Stimulated activated CD8-positive, alpha-beta memory T cell treated with anti-CD3 and anti-CD28 coated beads, Interleukin-12 subunit alpha, Interleukin-12 subunit beta, amount 100 ng/mL, for 4 hours (primary cell): ENCODE data around the gene CCNH.

Experiments used
- DNase-seq: peaks from one replicate; pipeline ENCODE4 v3.0.0-alpha.2; 2020; ENCODE audit warnings: low read depth

The CCNH gene

GRCh38 chr5:87412630-87413342 is at the start of gene CCNH:
TSS of gene CCNH (minus strand) at chr5:87412930. CDS start at chr5:87412794, 136 bp downstream.
- peak; percentile 91 for DNase-seq

DNA sequence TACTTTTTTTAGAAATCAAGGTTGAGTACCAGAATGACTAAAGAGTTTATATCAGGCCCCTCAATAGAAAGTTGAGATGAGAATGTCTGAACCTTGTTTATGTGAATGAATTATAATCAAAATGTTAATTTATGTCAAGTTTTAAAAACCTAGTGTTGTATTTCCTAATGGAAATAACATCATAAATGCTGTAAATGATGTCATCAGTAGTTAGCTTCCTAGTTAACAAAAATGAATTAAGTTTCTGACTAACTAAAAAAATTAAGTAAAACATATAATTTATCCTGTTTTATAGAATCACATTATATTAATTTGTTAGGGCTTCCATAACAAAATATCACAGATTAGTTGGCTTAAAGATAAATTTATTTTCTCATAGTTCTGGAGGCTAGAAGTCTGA is 45.0 kb upstream of the CCNH start:
- DNase-seq, result no peak

DNA sequence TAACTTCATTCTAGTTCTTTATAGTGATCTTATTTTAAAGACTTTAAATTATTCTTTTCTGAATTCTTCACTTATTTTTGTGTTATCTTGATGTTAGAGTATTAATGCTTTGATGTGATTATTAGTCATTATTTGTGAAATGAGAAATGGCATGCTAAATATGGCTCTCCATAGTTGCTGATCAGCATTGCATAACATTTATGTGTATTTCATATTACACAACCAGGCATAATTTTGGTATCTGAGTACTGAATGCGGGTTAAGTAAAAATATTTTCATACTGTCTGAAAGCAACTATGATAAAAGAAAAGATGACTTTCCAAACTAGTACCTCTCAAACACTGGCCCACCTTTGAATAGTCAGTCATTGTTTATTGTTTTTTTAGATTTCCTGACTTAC is 41.1 kb upstream of the CCNH start:
- DNase-seq, result no peak

- no peak for DNase-seq
These were observed 40.1 kb upstream of the CCNH start for GRCh38 chr5:87452837-87453236.

DNA sequence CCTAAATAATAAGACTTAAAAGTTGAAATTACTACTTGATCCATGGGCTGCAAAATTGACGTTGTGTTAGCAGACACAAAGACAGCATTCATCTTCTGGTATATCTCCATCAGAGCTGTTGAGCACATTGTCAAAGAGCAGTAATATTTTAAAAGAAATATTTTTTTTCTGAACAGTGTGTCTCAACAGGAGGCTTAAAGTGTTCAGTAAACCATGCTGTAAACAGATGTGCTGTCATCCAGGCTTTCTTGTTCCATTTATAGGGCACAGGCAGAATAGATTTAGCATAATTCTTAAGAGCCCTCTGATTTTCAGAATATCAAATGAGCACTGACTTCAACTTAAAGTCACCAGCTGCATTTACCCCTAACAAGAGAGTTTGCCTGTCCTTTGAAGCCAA is 29.7 kb upstream of the CCNH start:
- no peak for DNase-seq

DNA sequence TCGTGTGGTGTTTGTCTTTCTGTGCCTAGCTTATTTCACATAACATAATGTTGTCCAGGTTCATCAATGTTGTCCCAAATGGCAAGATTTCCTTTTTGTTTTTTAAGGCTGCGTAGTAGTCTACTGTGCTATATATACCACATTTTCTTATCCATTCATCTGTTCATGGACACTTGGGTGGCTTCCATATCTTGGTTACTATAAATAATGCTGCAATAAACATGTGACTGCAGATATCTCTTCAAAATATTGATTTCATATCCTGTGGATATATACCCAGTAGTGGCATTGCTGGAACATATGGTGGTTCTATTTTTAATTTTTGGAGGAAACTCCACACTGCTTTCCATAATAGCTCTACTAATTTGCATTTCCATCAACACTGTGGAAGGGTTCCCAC is 25.5 kb upstream of the CCNH start:
- no peak for DNase-seq

- DNase-seq, result no peak
These were observed 25.0 kb upstream of the CCNH start for GRCh38 chr5:87437724-87438123.

DNA sequence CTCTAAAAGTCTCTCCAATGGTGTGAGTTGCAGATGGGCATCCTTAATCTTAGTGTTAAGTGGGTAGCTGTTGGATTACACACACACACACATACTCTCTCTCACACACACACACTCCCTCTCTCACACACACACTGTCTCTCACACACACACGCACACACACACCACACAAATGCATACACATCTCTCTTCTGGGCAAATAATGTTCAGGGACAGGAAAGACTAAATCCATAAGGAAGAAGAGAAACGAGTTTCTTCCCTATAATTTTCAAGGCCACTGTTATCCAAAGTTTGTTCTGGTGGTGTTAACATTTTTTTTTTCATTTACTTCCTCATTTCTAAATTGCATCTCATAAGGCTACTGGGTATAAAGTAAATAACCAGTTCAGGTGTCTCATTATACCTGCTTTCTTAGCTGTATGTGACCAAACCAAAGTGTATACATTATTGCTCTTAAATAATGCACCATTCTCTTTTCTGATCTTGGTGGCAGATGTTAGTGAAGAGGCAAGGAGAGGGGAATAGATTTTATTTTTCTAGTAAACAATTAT is 22.5 kb upstream of the CCNH start:
- DNase-seq, result no peak

DNA sequence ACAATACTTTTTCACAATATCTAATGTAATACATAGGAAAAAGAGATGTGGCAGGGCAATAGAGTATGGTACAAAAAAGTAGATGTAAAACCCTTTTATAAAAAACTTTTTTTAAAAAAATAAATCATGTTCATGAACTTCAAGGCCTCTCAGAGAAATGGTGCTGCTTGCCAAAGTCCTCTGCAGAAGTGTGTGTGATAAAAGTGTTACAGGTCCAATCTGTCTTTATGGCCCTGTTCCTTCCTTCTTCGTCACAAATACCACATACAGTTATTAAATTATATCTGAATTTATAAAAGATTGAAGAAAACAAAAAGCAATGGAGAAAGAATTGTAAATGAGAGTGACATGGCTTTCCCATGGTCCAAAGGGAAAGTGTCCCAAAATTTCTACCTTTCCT is 21.7 kb upstream of the CCNH start:
- no peak for DNase-seq

GRCh38 chr5:87433945-87434344 is 21.2 kb upstream of the CCNH start:
- no peak for DNase-seq

GRCh38 chr5:87432460-87432859 is 19.7 kb upstream of the CCNH start:
- no peak for DNase-seq

DNA sequence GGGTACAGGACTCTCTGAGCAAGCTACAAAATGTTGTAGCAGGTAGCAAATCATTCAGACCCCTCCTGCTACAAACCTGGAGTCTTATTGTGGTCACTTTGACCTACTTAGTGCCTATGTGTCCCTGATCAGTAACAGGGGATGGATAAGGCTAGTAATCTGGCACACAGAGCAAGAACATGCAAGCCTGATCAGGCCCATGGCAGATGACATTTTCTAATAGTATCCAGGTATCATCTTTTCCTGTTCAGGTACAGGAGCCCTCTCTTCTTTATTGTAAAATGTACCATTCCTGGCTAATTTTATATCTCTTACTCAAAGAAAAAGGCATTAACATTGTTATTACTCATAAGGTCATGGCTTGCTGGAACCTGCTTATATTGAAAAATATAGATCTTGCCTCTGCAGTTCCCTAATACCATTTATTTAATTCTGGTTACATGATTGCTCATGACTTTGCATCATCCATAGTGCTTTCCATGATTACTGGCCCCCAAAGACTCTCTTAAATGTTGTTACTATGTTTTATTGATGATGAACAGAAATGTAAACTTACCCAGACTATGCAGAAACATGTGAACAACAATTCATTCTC is 18.2 kb upstream of the CCNH start:
- no peak for DNase-seq

GRCh38 chr5:87423755-87424154 is 11.0 kb upstream of the CCNH start:
- no peak for DNase-seq

DNA sequence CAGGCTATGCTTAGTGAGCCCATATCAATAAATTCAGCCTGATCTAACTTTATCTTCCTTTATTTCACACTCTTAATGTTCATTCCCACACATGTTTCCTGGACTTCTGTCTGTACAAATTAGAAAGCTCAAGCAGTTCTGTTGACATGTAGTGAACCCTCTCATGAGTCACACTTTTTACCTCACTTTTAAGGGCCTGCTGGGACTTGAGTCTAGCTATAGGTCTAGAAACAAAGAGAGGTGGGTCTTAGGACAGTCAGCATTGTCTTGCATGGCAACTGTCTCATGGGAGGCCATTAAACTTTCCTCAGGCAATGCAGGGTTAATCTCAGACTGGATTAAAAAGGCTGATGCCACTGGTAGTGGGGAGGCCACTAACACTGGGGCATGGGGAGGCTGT is 8.6 kb upstream of the CCNH start:
- no peak for DNase-seq

- DNase-seq, result no peak
These were observed 5.8 kb upstream of the CCNH start for GRCh38 chr5:87418506-87418905.

- no peak for DNase-seq
These were observed 564 bp upstream of the CCNH start for GRCh38 chr5:87413343-87413645.

GRCh38 chr5:87411973-87412629 is 629 bp downstream of the CCNH start:
- peak; percentile 3 for DNase-seq

DNA sequence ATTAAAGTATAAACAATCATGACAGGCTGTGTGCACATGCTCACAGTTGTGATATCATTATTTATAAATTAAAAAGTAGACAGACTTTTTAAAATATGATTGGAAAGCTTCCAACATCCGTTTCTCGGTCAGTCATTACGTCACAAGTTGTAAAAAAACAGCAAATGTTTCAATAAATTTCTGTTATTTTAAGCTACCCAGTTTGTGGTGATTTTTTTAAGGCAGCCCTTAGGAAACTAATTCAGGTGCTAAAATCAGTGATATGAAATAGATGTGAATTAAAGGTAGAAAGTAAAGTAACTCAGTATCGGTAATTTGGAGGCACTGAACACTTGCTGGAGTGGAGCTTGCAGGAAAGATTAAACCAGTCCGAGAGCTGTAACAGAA is 1.2 kb downstream of the CCNH start:
- no peak for DNase-seq

DNA sequence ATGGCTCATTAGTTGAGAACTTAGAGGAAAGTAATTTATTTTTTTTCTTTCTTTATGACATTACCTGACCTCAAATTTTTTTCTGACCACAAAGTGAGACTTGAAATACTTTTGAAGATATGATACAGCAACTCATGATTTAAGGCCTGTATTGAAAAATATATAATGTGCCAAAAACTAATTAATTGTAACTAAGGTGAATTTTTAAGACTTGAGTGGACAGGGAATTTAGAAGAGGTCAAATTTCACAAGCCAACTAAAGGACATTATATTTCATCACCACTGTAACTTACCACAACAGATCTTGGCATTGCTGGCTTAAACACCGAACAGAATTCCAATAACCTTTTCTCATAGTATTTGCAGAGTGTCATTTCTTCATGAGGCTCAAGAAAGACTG is 1.8 kb downstream of the CCNH start:
- DNase-seq, result no peak

GRCh38 chr5:87408204-87408603 is 4.5 kb downstream of the CCNH start:
- DNase-seq, result no peak

DNA sequence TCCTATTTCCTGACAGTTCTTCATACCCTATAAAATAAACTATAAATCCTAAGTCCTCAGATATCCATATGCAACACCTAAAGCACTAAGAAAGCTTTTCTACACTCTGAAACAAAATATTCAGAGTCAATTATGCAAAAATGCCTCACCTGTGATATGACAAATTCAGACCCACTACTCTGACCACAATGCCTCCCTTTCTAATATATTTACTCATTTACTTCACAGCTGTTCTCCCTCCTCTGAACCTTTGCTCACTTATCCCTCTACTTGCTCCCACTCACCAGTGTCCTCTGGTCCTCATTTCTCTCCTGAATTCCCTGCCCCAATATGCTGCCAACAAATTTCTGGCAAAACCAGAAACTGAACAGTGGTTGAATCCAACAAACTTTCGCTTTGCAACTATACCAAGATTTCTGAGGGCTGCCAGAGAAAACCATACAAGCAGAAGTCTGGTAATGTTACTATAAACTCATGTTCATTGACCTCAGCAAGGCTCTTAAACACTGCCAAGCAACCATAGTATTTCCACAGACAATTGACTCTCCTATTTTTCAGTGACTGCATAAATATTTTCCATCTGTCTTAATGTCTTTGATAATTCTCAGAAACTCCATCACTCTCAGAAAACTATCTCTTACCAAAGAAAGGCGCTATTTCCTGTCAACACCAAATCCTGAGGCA is 7.1 kb downstream of the CCNH start:
- no peak for DNase-seq

DNA sequence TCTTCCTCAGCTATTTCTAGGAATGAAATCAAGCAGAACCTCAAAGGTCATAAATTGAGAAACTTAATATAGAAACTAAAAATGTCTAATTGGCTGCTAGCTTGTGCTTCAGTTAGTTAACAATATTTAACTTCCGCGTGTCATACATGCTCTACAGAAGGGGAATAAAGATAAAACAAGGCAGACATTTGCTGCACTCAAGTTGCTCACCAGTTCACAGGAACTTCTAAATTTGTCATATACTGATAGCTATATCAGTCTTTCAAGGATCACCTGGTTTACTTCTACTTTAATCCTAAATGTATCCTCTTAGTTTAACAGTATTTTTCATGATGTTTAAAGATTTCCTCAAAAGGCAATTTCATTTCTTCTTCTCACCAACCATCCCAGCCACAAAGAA is 8.4 kb downstream of the CCNH start:
- DNase-seq, result no peak

- DNase-seq, result no peak
These were observed 8.8 kb downstream of the CCNH start for GRCh38 chr5:87403899-87404298.
